ENCODE data around the gene BBS10. TPM values are rescaled to one million over a fixed set of nuclear protein-coding genes. Genes with fewer than 3 reads are reported as not detected.
"Not testable (repeated sequence)": the region's sequence is repeated elsewhere in the genome, so short reads cannot be mapped to it uniquely, and the experiment has no call there.

Gene BBS10
- total and polyA plus RNA-seq, 4 donors, result 21.8 to 44.1 (median 26.8) TPM

- Histone ChIP-seq H3K9me3 (ENCODE audit: control insufficient read depth, insufficient read depth, low read length) (no peaks in the 10 kb centered on the region), H3K36me3 (ENCODE audit: control insufficient read depth, insufficient read depth, low read length) (no peaks in the 10 kb centered on the region), H3K27me3 (ENCODE audit: control insufficient read depth, insufficient read depth, low read length) (no peaks in the 10 kb centered on the region), H3K4me1 (ENCODE audit: control insufficient read depth, insufficient read depth, low read length) (no peaks in the 10 kb centered on the region), H3K4me3 (ENCODE audit: low read depth, low read length) (no peak overlapping the region), H3K27ac (ENCODE audit: low read depth, low read length) (no peak overlapping the region)
- 100% methylated on average over 1 of the region's 1 CpG for WGBS (ENCODE audit: insufficient coverage)
- no peak for DNase-seq (ENCODE audit: low read depth in 4 of 6, low spot score in 6 of 6)
Measured at GRCh38 chr12:76374386-76375020, 26.3 kb upstream of the BBS10 start.

GRCh38 chr12:76368230-76368629, 20.0 kb upstream of the BBS10 start:
- Histone ChIP-seq H3K9me3 (ENCODE audit: control insufficient read depth, insufficient read depth, low read length) (peaks cover 2% of the 10 kb centered on the region), H3K27me3 (ENCODE audit: control insufficient read depth, insufficient read depth, low read length) (no peaks in the 10 kb centered on the region), H3K36me3 (ENCODE audit: control insufficient read depth, insufficient read depth, low read length) (peaks cover 17% of the 10 kb centered on the region), H3K4me1 (ENCODE audit: control insufficient read depth, insufficient read depth, low read length) (no peaks in the 10 kb centered on the region), H3K27ac (ENCODE audit: low read depth, low read length) (no peak overlapping the region), H3K4me3 (ENCODE audit: low read depth, low read length) (no peak overlapping the region)
- no peak for DNase-seq (ENCODE audit: low read depth in 4 of 6, low spot score in 6 of 6)
- 100% methylated on average over 1 of the region's 1 CpG for WGBS (ENCODE audit: insufficient coverage)

GRCh38 chr12:76366163-76366562, 17.9 kb upstream of the BBS10 start:
- H3K9me3 ChIP-seq (ENCODE audit: control insufficient read depth, insufficient read depth, low read length), result peaks cover 2% of the 10 kb centered on the region
- H3K27me3 ChIP-seq (ENCODE audit: control insufficient read depth, insufficient read depth, low read length), result no peaks in the 10 kb centered on the region
- H3K4me1 ChIP-seq (ENCODE audit: control insufficient read depth, insufficient read depth, low read length), result no peaks in the 10 kb centered on the region
- no peak overlapping the region for H3K27ac ChIP-seq (ENCODE audit: low read depth, low read length)
- WGBS (ENCODE audit: insufficient coverage), result no CpG with 5 or more reads among the region's 1 CpG
- no peak for DNase-seq (ENCODE audit: low read depth in 4 of 6, low spot score in 6 of 6)
- no peak overlapping the region for H3K4me3 ChIP-seq (ENCODE audit: low read depth, low read length)
- peaks cover 17% of the 10 kb centered on the region for H3K36me3 ChIP-seq (ENCODE audit: control insufficient read depth, insufficient read depth, low read length)

- H3K27ac ChIP-seq (ENCODE audit: low read depth, low read length); DNase-seq (ENCODE audit: low read depth in 4 of 6, low spot score in 6 of 6); H3K9me3 ChIP-seq (ENCODE audit: control insufficient read depth, insufficient read depth, low read length); H3K27me3 ChIP-seq (ENCODE audit: control insufficient read depth, insufficient read depth, low read length); H3K4me1 ChIP-seq (ENCODE audit: control insufficient read depth, insufficient read depth, low read length); H3K4me3 ChIP-seq (ENCODE audit: low read depth, low read length): not testable (repeated sequence)
- peaks cover 20% of the 10 kb centered on the region for H3K36me3 ChIP-seq (ENCODE audit: control insufficient read depth, insufficient read depth, low read length)
- WGBS (ENCODE audit: insufficient coverage), result 100% methylated on average over 2 of the region's 5 CpGs
Measured at GRCh38 chr12:76364131-76364530, 15.9 kb upstream of the BBS10 start.

GRCh38 chr12:76360316-76360715, 12.1 kb upstream of the BBS10 start:
- H3K27me3 ChIP-seq (ENCODE audit: control insufficient read depth, insufficient read depth, low read length), result no peaks in the 10 kb centered on the region
- H3K36me3 ChIP-seq (ENCODE audit: control insufficient read depth, insufficient read depth, low read length), result peaks cover 11% of the 10 kb centered on the region
- 94% methylated on average over 9 of the region's 9 CpGs for WGBS (ENCODE audit: insufficient coverage)
- no peak overlapping the region for H3K4me3 ChIP-seq (ENCODE audit: low read depth, low read length)
- no peak overlapping the region for H3K27ac ChIP-seq (ENCODE audit: low read depth, low read length)
- no peaks in the 10 kb centered on the region for H3K4me1 ChIP-seq (ENCODE audit: control insufficient read depth, insufficient read depth, low read length)
- no peak for DNase-seq (ENCODE audit: low read depth in 4 of 6, low spot score in 6 of 6)
- H3K9me3 ChIP-seq (ENCODE audit: control insufficient read depth, insufficient read depth, low read length), result no peaks in the 10 kb centered on the region

GRCh38 chr12:76356071-76356470, 7.9 kb upstream of the BBS10 start:
- no peak for DNase-seq (ENCODE audit: low read depth in 4 of 6, low spot score in 6 of 6)
- Histone ChIP-seq H3K9me3 (ENCODE audit: control insufficient read depth, insufficient read depth, low read length) (no peaks in the 10 kb centered on the region), H3K36me3 (ENCODE audit: control insufficient read depth, insufficient read depth, low read length) (peaks cover 8% of the 10 kb centered on the region), H3K4me3 (ENCODE audit: low read depth, low read length) (no peak overlapping the region), H3K27me3 (ENCODE audit: control insufficient read depth, insufficient read depth, low read length) (no peaks in the 10 kb centered on the region), H3K4me1 (ENCODE audit: control insufficient read depth, insufficient read depth, low read length) (no peaks in the 10 kb centered on the region), H3K27ac (ENCODE audit: low read depth, low read length) (no peak overlapping the region)
- no CpG with 5 or more reads among the region's 1 CpG for WGBS (ENCODE audit: insufficient coverage)

- Histone ChIP-seq H3K36me3 (ENCODE audit: control insufficient read depth, insufficient read depth, low read length) (no peaks in the 10 kb centered on the region), H3K27ac (ENCODE audit: low read depth, low read length) (peak overlapping the region; percentile 95), H3K4me1 (ENCODE audit: control insufficient read depth, insufficient read depth, low read length) (peaks cover 9% of the 10 kb centered on the region), H3K27me3 (ENCODE audit: control insufficient read depth, insufficient read depth, low read length) (no peaks in the 10 kb centered on the region), H3K9me3 (ENCODE audit: control insufficient read depth, insufficient read depth, low read length) (no peaks in the 10 kb centered on the region), H3K4me3 (ENCODE audit: low read depth, low read length) (peak overlapping the region; percentile 95)
- peak in 5 of 6 donors; percentile 31 to 86 (median 50) for DNase-seq (ENCODE audit: low read depth in 4 of 6, low spot score in 6 of 6)
- WGBS (ENCODE audit: insufficient coverage), result 0% methylated on average over 2 of the region's 4 CpGs
Measured at GRCh38 chr12:76346798-76347420, 1.3 kb downstream of the BBS10 start.

- Histone ChIP-seq H3K27me3 (ENCODE audit: control insufficient read depth, insufficient read depth, low read length) (no peaks in the 10 kb centered on the region), H3K27ac (ENCODE audit: low read depth, low read length) (no peak overlapping the region), H3K36me3 (ENCODE audit: control insufficient read depth, insufficient read depth, low read length) (no peaks in the 10 kb centered on the region), H3K4me1 (ENCODE audit: control insufficient read depth, insufficient read depth, low read length) (peaks cover 9% of the 10 kb centered on the region), H3K4me3 (ENCODE audit: low read depth, low read length) (no peak overlapping the region), H3K9me3 (ENCODE audit: control insufficient read depth, insufficient read depth, low read length) (no peaks in the 10 kb centered on the region)
- no CpG with 5 or more reads among the region's 4 CpGs for WGBS (ENCODE audit: insufficient coverage)
- DNase-seq (ENCODE audit: low read depth in 4 of 6, low spot score in 6 of 6), result no peak
Measured at GRCh38 chr12:76346236-76346635, 2.0 kb downstream of the BBS10 start.

GRCh38 chr12:76345569-76345968, 2.6 kb downstream of the BBS10 start:
- no peaks in the 10 kb centered on the region for H3K27me3 ChIP-seq (ENCODE audit: control insufficient read depth, insufficient read depth, low read length)
- no peak overlapping the region for H3K4me3 ChIP-seq (ENCODE audit: low read depth, low read length)
- WGBS (ENCODE audit: insufficient coverage), result 100% methylated on average over 1 of the region's 1 CpG
- DNase-seq (ENCODE audit: low read depth in 4 of 6, low spot score in 6 of 6), result no peak
- no peaks in the 10 kb centered on the region for H3K36me3 ChIP-seq (ENCODE audit: control insufficient read depth, insufficient read depth, low read length)
- H3K4me1 ChIP-seq (ENCODE audit: control insufficient read depth, insufficient read depth, low read length), result peaks cover 9% of the 10 kb centered on the region
- H3K9me3 ChIP-seq (ENCODE audit: control insufficient read depth, insufficient read depth, low read length), result no peaks in the 10 kb centered on the region
- H3K27ac ChIP-seq (ENCODE audit: low read depth, low read length), result no peak overlapping the region

- DNase-seq (ENCODE audit: low read depth in 4 of 6, low spot score in 6 of 6), result no peak
- no peak overlapping the region for H3K27ac ChIP-seq (ENCODE audit: low read depth, low read length)
- 92% methylated on average over 3 of the region's 5 CpGs for WGBS (ENCODE audit: insufficient coverage)
- no peaks in the 10 kb centered on the region for H3K27me3 ChIP-seq (ENCODE audit: control insufficient read depth, insufficient read depth, low read length)
- H3K36me3 ChIP-seq (ENCODE audit: control insufficient read depth, insufficient read depth, low read length), result no peaks in the 10 kb centered on the region
- no peak overlapping the region for H3K4me3 ChIP-seq (ENCODE audit: low read depth, low read length)
- no peaks in the 10 kb centered on the region for H3K4me1 ChIP-seq (ENCODE audit: control insufficient read depth, insufficient read depth, low read length)
- H3K9me3 ChIP-seq (ENCODE audit: control insufficient read depth, insufficient read depth, low read length), result no peaks in the 10 kb centered on the region
Measured at GRCh38 chr12:76341436-76342030, 6.7 kb downstream of the BBS10 start.

Measured in spinal cord (tissue), 10 donors.